Measurements from ENCODE around the gene OVOL1.
"Not testable (repeated sequence)": the region's sequence is repeated elsewhere in the genome, so short reads cannot be mapped to it uniquely, and the experiment has no call there.

The OVOL1 gene

GRCh38 chr11:65786786-65787636 is at the start of gene OVOL1:
Gene OVOL1 (plus strand): TSS chr11:65787063. CDS start chr11:65787374, 311 bp downstream.
- Histone ChIP-seq H3K4me3 (peak within 1 kb of the TSS; percentile 71), H3K36me3 (ENCODE audit: insufficient read depth, low read length) (no peaks in the 10 kb centered on the region), H3K9me3 (ENCODE audit: low read depth, low read length) (no peaks in the 10 kb centered on the region), H3K27ac (no peak within 1 kb of the TSS), H3K9ac (ENCODE audit: insufficient read length) (no peak within 1 kb of the TSS)
- DNase-seq (ENCODE audit: low read depth, low spot score): no peak
- TF ChIP-seq EZH2 (IDR thresholded peaks at IDR 0.05): no peak
- no peak for TF ChIP-seq POLR2AphosphoS5 (IDR thresholded peaks at IDR 0.05; ENCODE audit: borderline replicate concordance, low read depth, low read length)
- TF ChIP-seq FOXP2 (optimal IDR thresholded peaks at IDR 0.05; ENCODE audit: control extremely low read depth, extremely low read length, insufficient read depth): no peak

GRCh38 chr11:65739022-65739421 is 47.8 kb upstream of the OVOL1 start:
- Histone ChIP-seq H3K36me3 (ENCODE audit: insufficient read depth, low read length) (no peaks in the 10 kb centered on the region), H3K9me3 (ENCODE audit: low read depth, low read length) (0 out of 2 replicates have a peak, but pooled peaks cover 4% of the 10 kb centered on the region), H3K4me3 (no peak overlapping the region), H3K9ac (ENCODE audit: insufficient read length) (no peak overlapping the region), H3K27ac (no peak overlapping the region)
- TF ChIP-seq FOXP2 (optimal IDR thresholded peaks at IDR 0.05; ENCODE audit: control extremely low read depth, extremely low read length, insufficient read depth) (no peak), POLR2AphosphoS5 (IDR thresholded peaks at IDR 0.05; ENCODE audit: borderline replicate concordance, low read depth, low read length) (no peak), EZH2 (IDR thresholded peaks at IDR 0.05) (no peak)
- DNase-seq (ENCODE audit: low read depth, low spot score): no peak

GRCh38 chr11:65741185-65741584 is 45.7 kb upstream of the OVOL1 start:
- Histone ChIP-seq H3K4me3 (no peak overlapping the region), H3K9me3 (ENCODE audit: low read depth, low read length) (0 out of 2 replicates have a peak, but pooled peaks cover 4% of the 10 kb centered on the region), H3K27ac (no peak overlapping the region), H3K9ac (ENCODE audit: insufficient read length) (no peak overlapping the region), H3K36me3 (ENCODE audit: insufficient read depth, low read length) (no peaks in the 10 kb centered on the region)
- no peak for DNase-seq (ENCODE audit: low read depth, low spot score)
- TF ChIP-seq POLR2AphosphoS5 (IDR thresholded peaks at IDR 0.05; ENCODE audit: borderline replicate concordance, low read depth, low read length): no peak
- no peak for TF ChIP-seq EZH2 (IDR thresholded peaks at IDR 0.05)
- TF ChIP-seq FOXP2 (optimal IDR thresholded peaks at IDR 0.05; ENCODE audit: control extremely low read depth, extremely low read length, insufficient read depth): no peak

- H3K27ac ChIP-seq: no peak overlapping the region
- H3K36me3 ChIP-seq (ENCODE audit: insufficient read depth, low read length): no peaks in the 10 kb centered on the region
- DNase-seq (ENCODE audit: low read depth, low spot score): no peak
- H3K4me3 ChIP-seq: no peak overlapping the region
- H3K9me3 ChIP-seq (ENCODE audit: low read depth, low read length): no peaks in the 10 kb centered on the region
- TF ChIP-seq EZH2 (IDR thresholded peaks at IDR 0.05) (no peak), POLR2AphosphoS5 (IDR thresholded peaks at IDR 0.05; ENCODE audit: borderline replicate concordance, low read depth, low read length) (no peak), FOXP2 (optimal IDR thresholded peaks at IDR 0.05; ENCODE audit: control extremely low read depth, extremely low read length, insufficient read depth) (no peak)
- H3K9ac ChIP-seq (ENCODE audit: insufficient read length): no peak overlapping the region
Observed at GRCh38 chr11:65742353-65742752, 44.5 kb upstream of the OVOL1 start.

GRCh38 chr11:65743681-65744025 is 43.2 kb upstream of the OVOL1 start:
- no peak for DNase-seq (ENCODE audit: low read depth, low spot score)
- no peak overlapping the region for H3K9ac ChIP-seq (ENCODE audit: insufficient read length)
- H3K27ac ChIP-seq: no peak overlapping the region
- TF ChIP-seq POLR2AphosphoS5 (IDR thresholded peaks at IDR 0.05; ENCODE audit: borderline replicate concordance, low read depth, low read length) (no peak), EZH2 (IDR thresholded peaks at IDR 0.05) (no peak), FOXP2 (optimal IDR thresholded peaks at IDR 0.05; ENCODE audit: control extremely low read depth, extremely low read length, insufficient read depth) (no peak)
- H3K9me3 ChIP-seq (ENCODE audit: low read depth, low read length): 0 out of 2 replicates have a peak, but pooled peaks cover 3% of the 10 kb centered on the region
- no peaks in the 10 kb centered on the region for H3K36me3 ChIP-seq (ENCODE audit: insufficient read depth, low read length)
- H3K4me3 ChIP-seq: no peak overlapping the region

- DNase-seq (ENCODE audit: low read depth, low spot score): no peak
- no peak overlapping the region for H3K4me3 ChIP-seq
Observed at GRCh38 chr11:65744026-65744698, 42.7 kb upstream of the OVOL1 start.

GRCh38 chr11:65744699-65745042 is 42.2 kb upstream of the OVOL1 start:
- TF ChIP-seq EZH2 (IDR thresholded peaks at IDR 0.05): no peak
- no peak for TF ChIP-seq POLR2AphosphoS5 (IDR thresholded peaks at IDR 0.05; ENCODE audit: borderline replicate concordance, low read depth, low read length)
- TF ChIP-seq FOXP2 (optimal IDR thresholded peaks at IDR 0.05; ENCODE audit: control extremely low read depth, extremely low read length, insufficient read depth): no peak
- H3K9me3 ChIP-seq (ENCODE audit: low read depth, low read length): 0 out of 2 replicates have a peak, but pooled peaks cover 3% of the 10 kb centered on the region
- no peak overlapping the region for H3K27ac ChIP-seq
- no peak overlapping the region for H3K4me3 ChIP-seq
- no peak overlapping the region for H3K9ac ChIP-seq (ENCODE audit: insufficient read length)
- DNase-seq (ENCODE audit: low read depth, low spot score): no peak
- H3K36me3 ChIP-seq (ENCODE audit: insufficient read depth, low read length): no peaks in the 10 kb centered on the region

More at GRCh38 chr11:65744026-65744698, 42.7 kb upstream of the OVOL1 start:
- no peak for TF ChIP-seq EZH2 (IDR thresholded peaks at IDR 0.05)
- no peak for TF ChIP-seq POLR2AphosphoS5 (IDR thresholded peaks at IDR 0.05; ENCODE audit: borderline replicate concordance, low read depth, low read length)
- TF ChIP-seq FOXP2 (optimal IDR thresholded peaks at IDR 0.05; ENCODE audit: control extremely low read depth, extremely low read length, insufficient read depth): no peak
- H3K9me3 ChIP-seq (ENCODE audit: low read depth, low read length): 0 out of 2 replicates have a peak, but pooled peaks cover 3% of the 10 kb centered on the region
- no peaks in the 10 kb centered on the region for H3K36me3 ChIP-seq (ENCODE audit: insufficient read depth, low read length)
- no peak overlapping the region for H3K27ac ChIP-seq
- H3K9ac ChIP-seq (ENCODE audit: insufficient read length): no peak overlapping the region

GRCh38 chr11:65745049-65745448 is 41.8 kb upstream of the OVOL1 start:
- Histone ChIP-seq H3K4me3 (no peak overlapping the region), H3K9me3 (ENCODE audit: low read depth, low read length) (0 out of 2 replicates have a peak, but pooled peaks cover 3% of the 10 kb centered on the region), H3K36me3 (ENCODE audit: insufficient read depth, low read length) (no peaks in the 10 kb centered on the region), H3K27ac (no peak overlapping the region), H3K9ac (ENCODE audit: insufficient read length) (no peak overlapping the region)
- TF ChIP-seq FOXP2 (optimal IDR thresholded peaks at IDR 0.05; ENCODE audit: control extremely low read depth, extremely low read length, insufficient read depth): no peak
- no peak for DNase-seq (ENCODE audit: low read depth, low spot score)

GRCh38 chr11:65762169-65762568 is 24.7 kb upstream of the OVOL1 start:
- not testable (repeated sequence) for H3K27ac ChIP-seq; H3K4me3 ChIP-seq; H3K36me3 ChIP-seq (ENCODE audit: insufficient read depth, low read length); H3K9ac ChIP-seq (ENCODE audit: insufficient read length); H3K9me3 ChIP-seq (ENCODE audit: low read depth, low read length); DNase-seq (ENCODE audit: low read depth, low spot score)

- not testable (repeated sequence) for DNase-seq (ENCODE audit: low read depth, low spot score); H3K9me3 ChIP-seq (ENCODE audit: low read depth, low read length); H3K4me3 ChIP-seq; H3K9ac ChIP-seq (ENCODE audit: insufficient read length); H3K27ac ChIP-seq; H3K36me3 ChIP-seq (ENCODE audit: insufficient read depth, low read length)
Observed at GRCh38 chr11:65762816-65763215, 24.0 kb upstream of the OVOL1 start.

Data from SK-N-MC (cell line).